Omental fat pad (tissue), 4 donors: Measurements from ENCODE around the gene CARD11. TPM values are rescaled to one million over a fixed set of nuclear protein-coding genes. Genes with fewer than 3 reads are reported as not detected.
"Not testable (repeated sequence)": the region's sequence is repeated elsewhere in the genome, so short reads cannot be mapped to it uniquely, and the experiment has no call there.

Experiments used
- ATAC-seq: fragments of 150-250 bp; one replicate; pipeline ENCODE4 v1.9.1; 2016; ENCODE audit warnings: mild to moderate bottlenecking, moderate library complexity; ENCODE audit not compliant: low FRiP score
- DNase-seq: peaks from one replicate; pipeline ENCODE4 v3.0.0-alpha.2; 2019; ENCODE audit warnings: low spot score
- CTCF ChIP-seq, 3 donors: fragments of 450-650 bp; IDR thresholded peaks; one replicate each; pipeline ENCODE4 v1.5.1; 2016 to 2017; ENCODE audit warnings: antibody characterized with exemption in 3 of 3, mild to moderate bottlenecking in 3 of 3, moderate library complexity in 2 of 3
- total RNA-seq, 4 donors: library from RNA; depleted of rRNA; stranded (reverse); fragments of >200 nt; gene quantifications; one replicate each; pipeline ENCODE4 v1.1.0, GENCODE V29; 2016

Gene CARD11
- total RNA-seq, 4 donors from 2014 or later, result 0.75 to 1.4 (median 1.0) TPM

- no peak for DNase-seq
- TF ChIP-seq CTCF (IDR thresholded peaks at IDR 0.05), result no peak
- ATAC-seq, result no peak
Measured at GRCh38 chr7:2923291-2923781, 120.3 kb downstream of the CARD11 start.

- DNase-seq (no peak), ATAC-seq (no peak)
Measured at GRCh38 chr7:2922866-2923265, 120.8 kb downstream of the CARD11 start.

GRCh38 chr7:2922348-2922691, 121.3 kb downstream of the CARD11 start:
- no peak for ATAC-seq

More at GRCh38 chr7:2922866-2923265, 120.8 kb downstream of the CARD11 start:
- no peak for TF ChIP-seq CTCF (IDR thresholded peaks at IDR 0.05)

GRCh38 chr7:2921653-2922347, 121.9 kb downstream of the CARD11 start:
- DNase-seq (no peak), ATAC-seq (no peak)
- no peak for TF ChIP-seq CTCF (IDR thresholded peaks at IDR 0.05)

More at GRCh38 chr7:2922348-2922691, 121.3 kb downstream of the CARD11 start:
- TF ChIP-seq CTCF (IDR thresholded peaks at IDR 0.05), result no peak
- no peak for DNase-seq

GRCh38 chr7:2920956-2921652, 122.6 kb downstream of the CARD11 start:
- no peak for DNase-seq
- no peak for TF ChIP-seq CTCF (IDR thresholded peaks at IDR 0.05)
- ATAC-seq, result no peak

- DNase-seq, ATAC-seq: not testable (repeated sequence)
Measured at GRCh38 chr7:2920480-2920879, 123.2 kb downstream of the CARD11 start.

- DNase-seq, result no peak
- no peak for TF ChIP-seq CTCF (IDR thresholded peaks at IDR 0.05)
- no peak for ATAC-seq
Measured at GRCh38 chr7:2920041-2920440, 123.6 kb downstream of the CARD11 start.
